Liver (tissue), 3 donors: ENCODE results near the gene INSR.
"Not testable (repeated sequence)": the region's sequence is repeated elsewhere in the genome, so short reads cannot be mapped to it uniquely, and the experiment has no call there.

Experiments
- FOXA1 ChIP-seq: IDR thresholded peaks from 2 replicates; pipeline ENCODE4 v1.6.1; 2016; ENCODE audit warnings: antibody characterized with exemption
- GABPA ChIP-seq, 2 donors: IDR thresholded peaks in 1 of 2; conservative IDR thresholded peaks in 1 of 2; 2 replicates each; pipeline ENCODE4 v1.6.1; 2016; ENCODE audit warnings: antibody characterized with exemption in 2 of 2, mild to moderate bottlenecking in 1 of 2, moderate library complexity in 1 of 2
- JUND ChIP-seq, 2 donors: IDR thresholded peaks; 2 replicates each; pipeline ENCODE4 v1.6.1; 2016; ENCODE audit warnings: antibody characterized with exemption in 2 of 2
- RAD21 ChIP-seq, 2 donors: IDR thresholded peaks; 2 replicates each; pipeline ENCODE4 v1.6.1; 2016; ENCODE audit warnings: antibody characterized with exemption in 2 of 2, mild to moderate bottlenecking in 2 of 2
- TF ChIP-seq, protein P1 (sequence below): fragments of 150-350 bp; IDR thresholded peaks from 2 replicates; pipeline ENCODE4 v1.5.1; 2017; ENCODE audit warnings: improper control_type of control experiment, low read depth, low read length; ENCODE audit not compliant: missing input control
- TF ChIP-seq, protein P2 (sequence below): IDR thresholded peaks from 2 replicates; pipeline ENCODE4 v1.6.1; 2016; ENCODE audit warnings: antibody characterized with exemption
- TF ChIP-seq, protein P3 (sequence below): IDR thresholded peaks from 2 replicates; pipeline ENCODE4 v1.6.1; 2016; ENCODE audit warnings: antibody characterized with exemption
- TF ChIP-seq, protein P4 (sequence below): IDR thresholded peaks from 2 replicates; pipeline ENCODE4 v1.6.1; 2016; ENCODE audit warnings: antibody characterized with exemption, mild to moderate bottlenecking
- TF ChIP-seq, protein P5 (sequence below): IDR thresholded peaks from 2 replicates; pipeline ENCODE4 v1.6.1; 2016; ENCODE audit warnings: antibody characterized with exemption
- donor health status: healthy.
- donor health status: healthy.

DNA sequence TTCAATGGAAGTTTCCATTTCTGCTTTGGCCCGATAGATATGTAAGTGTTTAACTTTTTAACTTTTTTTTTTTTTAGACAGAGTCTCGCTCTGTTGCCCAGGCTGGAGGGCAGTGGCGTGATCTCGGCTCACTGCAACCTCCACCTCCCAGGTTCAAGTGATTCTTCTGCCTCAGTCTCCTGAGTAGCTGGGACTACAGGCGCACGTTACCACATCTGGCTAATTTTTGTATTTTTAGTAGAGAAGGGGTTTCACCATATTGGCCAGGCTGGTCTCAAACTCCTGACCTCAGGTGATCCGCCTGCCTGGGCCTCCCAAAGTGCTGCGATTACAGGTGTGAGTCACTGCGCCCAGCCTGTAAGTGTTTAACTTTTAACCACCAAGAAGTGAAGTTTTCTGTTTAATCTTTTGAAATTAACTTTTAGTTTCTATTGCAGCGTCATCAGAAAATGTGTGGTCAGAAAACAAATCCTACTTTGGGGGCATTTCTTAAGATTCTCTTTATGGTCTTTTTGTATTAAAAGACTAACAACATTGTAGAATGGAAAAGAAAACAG, 147.0 kb downstream of the INSR start:
- TF ChIP-seq, protein P1, sequence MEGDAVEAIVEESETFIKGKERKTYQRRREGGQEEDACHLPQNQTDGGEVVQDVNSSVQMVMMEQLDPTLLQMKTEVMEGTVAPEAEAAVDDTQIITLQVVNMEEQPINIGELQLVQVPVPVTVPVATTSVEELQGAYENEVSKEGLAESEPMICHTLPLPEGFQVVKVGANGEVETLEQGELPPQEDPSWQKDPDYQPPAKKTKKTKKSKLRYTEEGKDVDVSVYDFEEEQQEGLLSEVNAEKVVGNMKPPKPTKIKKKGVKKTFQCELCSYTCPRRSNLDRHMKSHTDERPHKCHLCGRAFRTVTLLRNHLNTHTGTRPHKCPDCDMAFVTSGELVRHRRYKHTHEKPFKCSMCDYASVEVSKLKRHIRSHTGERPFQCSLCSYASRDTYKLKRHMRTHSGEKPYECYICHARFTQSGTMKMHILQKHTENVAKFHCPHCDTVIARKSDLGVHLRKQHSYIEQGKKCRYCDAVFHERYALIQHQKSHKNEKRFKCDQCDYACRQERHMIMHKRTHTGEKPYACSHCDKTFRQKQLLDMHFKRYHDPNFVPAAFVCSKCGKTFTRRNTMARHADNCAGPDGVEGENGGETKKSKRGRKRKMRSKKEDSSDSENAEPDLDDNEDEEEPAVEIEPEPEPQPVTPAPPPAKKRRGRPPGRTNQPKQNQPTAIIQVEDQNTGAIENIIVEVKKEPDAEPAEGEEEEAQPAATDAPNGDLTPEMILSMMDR, result not testable (repeated sequence)
- not testable (repeated sequence) for TF ChIP-seq JUND (IDR thresholded peaks at IDR 0.05); RAD21 (IDR thresholded peaks at IDR 0.05); FOXA1; GABPA (IDR thresholded peaks at IDR 0.05 in 1 of 2, conservative IDR thresholded peaks at IDR 0.05 in 1 of 2)
- TF ChIP-seq, protein P2, sequence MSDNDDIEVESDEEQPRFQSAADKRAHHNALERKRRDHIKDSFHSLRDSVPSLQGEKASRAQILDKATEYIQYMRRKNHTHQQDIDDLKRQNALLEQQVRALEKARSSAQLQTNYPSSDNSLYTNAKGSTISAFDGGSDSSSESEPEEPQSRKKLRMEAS, result not testable (repeated sequence)
- TF ChIP-seq, protein P3, sequence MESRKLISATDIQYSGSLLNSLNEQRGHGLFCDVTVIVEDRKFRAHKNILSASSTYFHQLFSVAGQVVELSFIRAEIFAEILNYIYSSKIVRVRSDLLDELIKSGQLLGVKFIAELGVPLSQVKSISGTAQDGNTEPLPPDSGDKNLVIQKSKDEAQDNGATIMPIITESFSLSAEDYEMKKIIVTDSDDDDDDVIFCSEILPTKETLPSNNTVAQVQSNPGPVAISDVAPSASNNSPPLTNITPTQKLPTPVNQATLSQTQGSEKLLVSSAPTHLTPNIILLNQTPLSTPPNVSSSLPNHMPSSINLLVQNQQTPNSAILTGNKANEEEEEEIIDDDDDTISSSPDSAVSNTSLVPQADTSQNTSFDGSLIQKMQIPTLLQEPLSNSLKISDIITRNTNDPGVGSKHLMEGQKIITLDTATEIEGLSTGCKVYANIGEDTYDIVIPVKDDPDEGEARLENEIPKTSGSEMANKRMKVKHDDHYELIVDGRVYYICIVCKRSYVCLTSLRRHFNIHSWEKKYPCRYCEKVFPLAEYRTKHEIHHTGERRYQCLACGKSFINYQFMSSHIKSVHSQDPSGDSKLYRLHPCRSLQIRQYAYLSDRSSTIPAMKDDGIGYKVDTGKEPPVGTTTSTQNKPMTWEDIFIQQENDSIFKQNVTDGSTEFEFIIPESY, result not testable (repeated sequence)
- TF ChIP-seq, protein P4, sequence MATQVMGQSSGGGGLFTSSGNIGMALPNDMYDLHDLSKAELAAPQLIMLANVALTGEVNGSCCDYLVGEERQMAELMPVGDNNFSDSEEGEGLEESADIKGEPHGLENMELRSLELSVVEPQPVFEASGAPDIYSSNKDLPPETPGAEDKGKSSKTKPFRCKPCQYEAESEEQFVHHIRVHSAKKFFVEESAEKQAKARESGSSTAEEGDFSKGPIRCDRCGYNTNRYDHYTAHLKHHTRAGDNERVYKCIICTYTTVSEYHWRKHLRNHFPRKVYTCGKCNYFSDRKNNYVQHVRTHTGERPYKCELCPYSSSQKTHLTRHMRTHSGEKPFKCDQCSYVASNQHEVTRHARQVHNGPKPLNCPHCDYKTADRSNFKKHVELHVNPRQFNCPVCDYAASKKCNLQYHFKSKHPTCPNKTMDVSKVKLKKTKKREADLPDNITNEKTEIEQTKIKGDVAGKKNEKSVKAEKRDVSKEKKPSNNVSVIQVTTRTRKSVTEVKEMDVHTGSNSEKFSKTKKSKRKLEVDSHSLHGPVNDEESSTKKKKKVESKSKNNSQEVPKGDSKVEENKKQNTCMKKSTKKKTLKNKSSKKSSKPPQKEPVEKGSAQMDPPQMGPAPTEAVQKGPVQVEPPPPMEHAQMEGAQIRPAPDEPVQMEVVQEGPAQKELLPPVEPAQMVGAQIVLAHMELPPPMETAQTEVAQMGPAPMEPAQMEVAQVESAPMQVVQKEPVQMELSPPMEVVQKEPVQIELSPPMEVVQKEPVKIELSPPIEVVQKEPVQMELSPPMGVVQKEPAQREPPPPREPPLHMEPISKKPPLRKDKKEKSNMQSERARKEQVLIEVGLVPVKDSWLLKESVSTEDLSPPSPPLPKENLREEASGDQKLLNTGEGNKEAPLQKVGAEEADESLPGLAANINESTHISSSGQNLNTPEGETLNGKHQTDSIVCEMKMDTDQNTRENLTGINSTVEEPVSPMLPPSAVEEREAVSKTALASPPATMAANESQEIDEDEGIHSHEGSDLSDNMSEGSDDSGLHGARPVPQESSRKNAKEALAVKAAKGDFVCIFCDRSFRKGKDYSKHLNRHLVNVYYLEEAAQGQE, result not testable (repeated sequence)
- TF ChIP-seq, protein P5, sequence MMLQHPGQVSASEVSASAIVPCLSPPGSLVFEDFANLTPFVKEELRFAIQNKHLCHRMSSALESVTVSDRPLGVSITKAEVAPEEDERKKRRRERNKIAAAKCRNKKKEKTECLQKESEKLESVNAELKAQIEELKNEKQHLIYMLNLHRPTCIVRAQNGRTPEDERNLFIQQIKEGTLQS, result not testable (repeated sequence)
